HepG2 (cell line): ENCODE results near the gene ABCC3. TPM values are rescaled to one million over a fixed set of nuclear protein-coding genes. Genes with fewer than 3 reads are reported as not detected.

Experiments
- ATAC-seq: fragments of 200-7000 bp; cut with Tn5 transposase; 3 replicates; pipeline ENCODE4 v1.9.1; 2020; ENCODE audit warnings: mild to moderate bottlenecking, moderate library complexity
- BruUV-seq: library from RNA; stranded (reverse); fragments of 400-500 nt; replicated peaks from 2 replicates; lab custom pipeline; 2021; lab: Mats Ljungman, UMichigan
- CTCF ChIA-PET: fragments of 300-600 bp; formaldehyde crosslinking; extraction: SDS; loops from one replicate; lab custom pipeline; 2021; ENCODE audit warnings: low total read pairs, inconsistent platforms, low intra/inter-chr PET ratio; lab: Yijun Ruan, JAX
- POLR2A ChIA-PET: fragments of 350-600 bp; sonication (Branson Sonifier 250); formaldehyde crosslinking; loops from one replicate; lab custom pipeline; 2020; ENCODE audit warnings: antibody characterized with exemption, inconsistent platforms; lab: Yijun Ruan, JAX
- DNase-seq: peaks from one replicate; pipeline ENCODE4 v3.0.0-alpha.2; 2015; ENCODE audit warnings: low spot score
- FAIRE-seq: peaks from 3 replicates; lab custom pipeline; 2011; peaks lifted over from hg19 to GRCh38; lab: Jason Lieb, UNC
- H2AFZ ChIP-seq: one replicate; pipeline ENCODE4 v1.6.1; 2011; ENCODE audit warnings: low read length, inconsistent platforms
- H3K27ac ChIP-seq: fragments of 300-600 bp; 3 replicates; pipeline ENCODE4 v1.8.0; 2011; ENCODE audit warnings: mixed run types, mild to moderate bottlenecking, mixed read lengths, low read length, inconsistent platforms; ENCODE audit not compliant: insufficient read depth; ENCODE audit errors: extremely low read length
- H3K27me3 ChIP-seq, 2 experiments: fragments of 200-600 bp in 1 of 2; 2 replicates in 1 of 2; 3 replicates in 1 of 2; pipeline versions ENCODE4 v1.6.0 to v1.8.0; 2011; ENCODE audit warnings: low read length in 2 of 2, mild to moderate bottlenecking in 2 of 2, moderate library complexity in 2 of 2, inconsistent platforms in 1 of 2; ENCODE audit not compliant: insufficient read depth in 2 of 2, control insufficient read depth in 1 of 2
- H3K36me3 ChIP-seq, 2 experiments: fragments of 200-600 bp in 1 of 2; replicated peaks in 1 of 2; 2 replicates in 1 of 2; 3 replicates in 1 of 2; pipeline versions ENCODE4 v1.5.1 to v1.8.0; 2011; ENCODE audit warnings: low read length in 2 of 2, inconsistent platforms in 1 of 2; ENCODE audit not compliant: insufficient read depth in 2 of 2, control insufficient read depth in 1 of 2
- H3K4me1 ChIP-seq: 2 replicates; pipeline ENCODE4 v1.5.1; 2012; ENCODE audit warnings: low read length, inconsistent platforms; ENCODE audit not compliant: insufficient read depth
- H3K4me2 ChIP-seq: 2 replicates; pipeline ENCODE4 v1.6.0; 2011; ENCODE audit warnings: low read depth, low read length, inconsistent platforms
- H3K4me3 ChIP-seq, 3 experiments: fragments of 200-600 bp in 1 of 3; sonication (generic), shearing (Covaris generic) in 1 of 3; replicated peaks in 1 of 3; 2 replicates each; pipeline ENCODE4 v1.5.1; 2011 to 2016; ENCODE audit warnings: low read length in 3 of 3, inconsistent platforms in 2 of 3, low read depth in 2 of 3, mild to moderate bottlenecking in 2 of 3, control low read depth in 1 of 3, mixed read lengths in 1 of 3; ENCODE audit not compliant: insufficient read depth in 1 of 3
- H3K79me2 ChIP-seq: one replicate; pipeline ENCODE4 v1.6.1; 2011; ENCODE audit warnings: low read length, inconsistent platforms; ENCODE audit not compliant: insufficient read depth
- H3K9ac ChIP-seq: 2 replicates; pipeline ENCODE4 v1.6.0; 2011; ENCODE audit warnings: mild to moderate bottlenecking, low read depth, low read length, inconsistent platforms; ENCODE audit not compliant: insufficient read depth
- H3K9me3 ChIP-seq: 2 replicates; pipeline ENCODE4 v1.5.1; 2012; ENCODE audit warnings: mild to moderate bottlenecking, low read length
- H4K20me1 ChIP-seq: 2 replicates; pipeline ENCODE4 v1.6.0; 2011; ENCODE audit warnings: inconsistent platforms, mild to moderate bottlenecking, low read length, moderate library complexity; ENCODE audit not compliant: insufficient read depth
- DPF2 ChIP-seq: sonication (generic); formaldehyde crosslinking; IDR thresholded peaks from 2 replicates; pipeline ENCODE4 v1.4.0; 2020; ENCODE audit warnings: mild to moderate bottlenecking, low read depth, missing genetic modification reagents, borderline replicate concordance
- HNRNPLL ChIP-seq: fragments of 200-400 bp; formaldehyde crosslinking; IDR thresholded peaks from 2 replicates; pipeline ENCODE4 v1.6.1; 2017; ENCODE audit warnings: mild to moderate bottlenecking, low read depth, low read length; ENCODE audit not compliant: poor library complexity, severe bottlenecking
- IRF2 ChIP-seq: IDR thresholded peaks from 2 replicates; pipeline ENCODE4 v1.6.1; 2018; ENCODE audit warnings: missing genetic modification reagents, missing compliant biosample characterization
- NR1H2 ChIP-seq: sonication (generic); formaldehyde crosslinking; IDR thresholded peaks from 2 replicates; pipeline ENCODE4 v1.8.1; 2022; ENCODE audit warnings: low read depth, missing genetic modification reagents, borderline replicate concordance
- STAG1 ChIP-seq: sonication (generic); formaldehyde crosslinking; IDR thresholded peaks from 2 replicates; pipeline ENCODE4 v1.4.0; 2020; ENCODE audit warnings: missing genetic modification reagents
- ZFP91 ChIP-seq: sonication (generic); formaldehyde crosslinking; IDR thresholded peaks from 2 replicates; pipeline ENCODE4 v1.9.0; 2022; ENCODE audit warnings: missing genetic modification reagents, mild to moderate bottlenecking, borderline replicate concordance
- ZNF34 ChIP-seq: sonication (generic); formaldehyde crosslinking; IDR thresholded peaks from 2 replicates; pipeline ENCODE4 v1.4.0; 2020; ENCODE audit warnings: mild to moderate bottlenecking, missing genetic modification reagents, borderline replicate concordance
- ZNF713 ChIP-seq: sonication (generic); formaldehyde crosslinking; IDR thresholded peaks from 2 replicates; pipeline ENCODE4 v1.4.0; 2020; ENCODE audit warnings: mild to moderate bottlenecking, missing genetic modification reagents
- WGBS: methylation state at CpG from one replicate; pipeline ENCODE4 v1.1.6; 2017; ENCODE audit warnings: low lambda C conversion rate; 5-methylcytosine and 5-hydroxymethylcytosine counted together
- in situ Hi-C: cut with HindIII; loops from 2 replicates; pipeline ENCODE4 v1.10.0; 2017; ENCODE audit warnings: low pct_unique_long_range_greater_than_20kb; ENCODE audit not compliant: extremely low pct_ligation_motif_present
- intact Hi-C: fragments of 100-400 bp; cut with micrococcal nuclease; formaldehyde crosslinking; loops from one replicate; pipeline ENCODE4 v1.10.0; 2022; ENCODE audit not compliant: unreplicated experiment
- polyA plus RNA-seq, 8 experiments: library from polyadenylated mRNA; depleted of rRNA in 3 of 8; stranded (reverse) in 7 of 8; unstranded in 1 of 8; fragments of >200 nt; fragmentation: Illumina TruSeq in 4 of 8; extraction: Trizol in 4 of 8; gene quantifications; 2 replicates each; pipeline versions ENCODE4 v1.2.1 to v1.2.3, GENCODE V29; 2011 to 2016; ENCODE audit warnings: low read depth in 4 of 8, missing spikeins in 1 of 8, mixed read lengths in 1 of 8; ENCODE audit not compliant: insufficient read depth in 1 of 8
- total RNA-seq, 5 experiments: library from RNA; depleted of rRNA; stranded (reverse); fragments of >200 nt; fragmentation: Illumina TruSeq; extraction: Trizol; gene quantifications; 2 replicates each; pipeline ENCODE4 v1.2.3, GENCODE V29; 2016; ENCODE audit warnings: low read depth in 1 of 5

Gene ABCC3
- total and polyA plus RNA-seq, 2 of the 13 experiments (the other 11 are each of a cell fraction or from before 2014, with no cell fraction given) = 25.2 to 50.7 TPM

GRCh38 chr17:50603340-50603739 is 31.3 kb upstream of the ABCC3 start:
- WGBS = 15% methylated on average over 9 of the region's 9 CpGs
- FAIRE-seq (no peak), ATAC-seq (peak; percentile 88), DNase-seq (peak; percentile 35)
- H2AFZ ChIP-seq = no peak overlapping the region
- peaks cover 30 to 94% of the 10 kb centered on the region in 2 experiments; a peak in 4 of 5 replicates for H3K27me3 ChIP-seq
- in situ Hi-C loops = no loop called here
- POLR2A ChIA-PET = interaction anchor here (1.3 kb wide), 1 partner anchor 23 kb away, joined by 3 read pairs; no protein-coding TSS in a partner anchor
- no peaks in the 10 kb centered on the region for H3K9me3 ChIP-seq
- H3K79me2 ChIP-seq = no peaks in the 10 kb centered on the region
- intact Hi-C loops = no loop called here
- H3K4me1 ChIP-seq = no peaks in the 10 kb centered on the region
- BruUV-seq = no TSS peak
- H3K36me3 ChIP-seq = no peaks in the 10 kb centered on the region
- no peak overlapping the region for H3K4me3 ChIP-seq
- CTCF ChIA-PET = no interaction called here
- no peak overlapping the region for H3K27ac ChIP-seq
- TF ChIP-seq NR1H2 (CRISPR knock-in tag) = no peak
- no peak for TF ChIP-seq DPF2 (CRISPR knock-in tag)
- 0 out of 2 replicates have a peak, but pooled peaks have one; percentile 7 for TF ChIP-seq STAG1 (CRISPR knock-in tag)
- no peak for TF ChIP-seq ZNF34 (CRISPR knock-in tag)
- TF ChIP-seq ZNF713 (CRISPR knock-in tag) = no peak
- 0 out of 2 replicates have a peak, but pooled peaks have one; percentile 23 for TF ChIP-seq ZFP91 (CRISPR knock-in tag)
- H4K20me1 ChIP-seq = no peaks in the 10 kb centered on the region
- no peak overlapping the region for H3K9ac ChIP-seq
- H3K4me2 ChIP-seq = no peak overlapping the region

- TF ChIP-seq HNRNPLL = peak; percentile 17
- TF ChIP-seq IRF2 (CRISPR knock-in tag) = no peak
- peaks cover 37 to 99% of the 10 kb centered on the region in 2 experiments; a peak in 4 of 5 replicates for H3K27me3 ChIP-seq
- H3K4me1 ChIP-seq = no peaks in the 10 kb centered on the region
- H3K9me3 ChIP-seq = no peaks in the 10 kb centered on the region
- no peak overlapping the region for H3K9ac ChIP-seq
- no peak overlapping the region for H3K27ac ChIP-seq
- H3K4me2 ChIP-seq = no peak overlapping the region
- ATAC-seq (peak; percentile 47), FAIRE-seq (no peak), DNase-seq (no peak)
- no peaks in the 10 kb centered on the region for H4K20me1 ChIP-seq
- ChIA-PET CTCF (no interaction called here), POLR2A (interaction anchor here (1.3 kb wide), 1 partner anchor 22 kb away, joined by 3 read pairs; no protein-coding TSS in a partner anchor)
- no TSS peak for BruUV-seq
- no peaks in the 10 kb centered on the region for H3K79me2 ChIP-seq
- WGBS = 0% methylated on average over 2 of the region's 13 CpGs
- intact Hi-C loops (no loop called here), in situ Hi-C loops (no loop called here)
- no peak overlapping the region for H2AFZ ChIP-seq
- H3K36me3 ChIP-seq = no peaks in the 10 kb centered on the region
- no peak overlapping the region; a peak in 1 of 6 replicates for H3K4me3 ChIP-seq
Measured at GRCh38 chr17:50604513-50604912, 30.2 kb upstream of the ABCC3 start.
